HG03575 (cell line): ENCODE data around the gene STXBP4.

Experiments
- ATAC-seq: cut with Tn5 transposase; IDR thresholded peaks from one replicate; pipeline ENCODE4 v1.9.1; 2021; ENCODE audit not compliant: unreplicated experiment, insufficient number of reproducible peaks, low FRiP score; ENCODE audit errors: extremely low read depth

The STXBP4 gene

DNA sequence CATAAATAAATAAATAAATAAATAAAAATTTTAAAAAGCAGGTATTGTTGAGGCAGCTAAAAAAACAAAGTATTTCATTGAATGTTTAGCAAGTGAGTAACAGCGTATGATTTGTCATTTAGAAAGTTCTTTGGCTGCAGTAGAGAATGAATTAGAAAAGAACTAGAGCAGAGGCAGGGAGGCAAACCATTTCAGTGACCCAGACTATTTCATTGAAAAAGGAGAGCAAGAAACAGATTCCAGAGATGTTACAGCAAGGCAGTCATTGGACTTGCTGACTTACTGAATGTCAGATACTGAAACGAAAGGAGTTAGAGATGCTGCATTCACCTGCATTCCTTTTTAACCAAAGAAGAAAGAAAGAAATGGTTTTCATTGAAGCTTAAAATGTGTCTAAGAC lies 190.7 kb downstream of the STXBP4 start:
- no peak for ATAC-seq

- no peak for ATAC-seq
Observed at GRCh38 chr17:55160501-55160900, 191.9 kb downstream of the STXBP4 start.

DNA sequence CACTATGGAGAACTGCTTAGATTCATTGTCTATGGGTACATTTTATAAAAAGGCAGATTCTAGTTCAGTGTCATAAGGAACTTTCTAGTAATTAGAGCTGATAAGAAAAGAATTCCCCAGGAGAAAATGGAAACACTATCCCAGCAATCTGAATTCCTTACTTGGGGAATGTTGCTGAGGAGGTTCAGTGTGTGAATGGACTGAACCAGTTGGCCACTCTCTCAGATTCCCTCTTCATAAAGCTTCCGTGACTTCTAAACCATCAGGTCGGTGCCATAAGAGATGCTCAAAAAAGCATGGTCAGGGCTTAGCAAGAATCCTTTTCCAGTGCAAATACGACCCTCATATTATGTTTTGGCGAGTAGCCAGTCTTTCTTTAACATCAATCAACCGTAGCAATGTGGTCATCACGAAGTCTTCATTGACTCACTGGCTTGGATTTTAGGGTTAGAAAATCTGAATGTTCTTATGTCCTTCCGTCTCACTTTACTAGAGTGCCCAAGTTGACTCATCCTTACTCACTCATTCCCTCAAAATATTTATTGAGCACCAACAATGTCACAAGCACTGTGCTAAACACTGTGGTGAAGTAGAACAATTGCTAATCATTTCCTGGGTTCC lies 193.5 kb downstream of the STXBP4 start:
- no peak for ATAC-seq

GRCh38 chr17:55162556-55162946 lies 194.0 kb downstream of the STXBP4 start:
- ATAC-seq, result no peak

GRCh38 chr17:55163408-55163807 lies 194.8 kb downstream of the STXBP4 start:
- ATAC-seq, result no peak

GRCh38 chr17:55166506-55166905 lies 197.9 kb downstream of the STXBP4 start:
- no peak for ATAC-seq

GRCh38 chr17:55167024-55167725 lies 198.6 kb downstream of the STXBP4 start:
- no peak for ATAC-seq

DNA sequence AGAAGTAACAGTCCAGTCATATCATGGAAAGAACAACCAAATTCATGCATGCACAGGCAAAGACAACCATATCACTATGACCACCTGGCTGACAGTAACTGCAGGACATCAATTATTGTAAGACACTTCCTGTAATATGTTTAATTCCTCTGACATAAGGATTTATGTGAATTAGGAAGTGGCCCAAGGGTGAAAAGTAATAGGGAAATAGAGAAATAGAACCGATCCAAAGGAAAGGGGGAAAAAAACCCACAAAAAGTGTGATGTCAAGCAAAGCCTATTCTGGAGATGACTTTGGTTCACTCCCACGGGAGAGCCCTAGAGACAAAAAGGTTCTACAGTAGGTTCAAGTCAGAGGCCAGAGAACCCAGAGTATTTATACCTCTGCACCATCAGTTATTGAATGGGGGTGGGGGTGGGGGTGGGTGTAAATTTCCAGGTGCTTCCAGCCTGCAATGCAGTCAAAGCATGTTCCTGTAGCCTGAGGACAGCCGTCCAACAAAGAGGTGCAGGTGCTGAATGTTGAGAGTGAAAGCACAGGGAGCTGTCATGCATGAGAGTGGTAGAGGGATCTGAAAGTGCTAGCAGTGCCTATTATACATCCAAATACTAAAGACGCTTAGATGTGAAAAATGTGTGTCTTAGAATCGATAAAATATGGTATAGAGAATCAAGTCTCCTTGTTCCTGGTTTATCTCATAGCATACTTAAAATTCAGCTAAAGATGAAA lies 200.6 kb downstream of the STXBP4 start:
- peak; percentile 88 for ATAC-seq

DNA sequence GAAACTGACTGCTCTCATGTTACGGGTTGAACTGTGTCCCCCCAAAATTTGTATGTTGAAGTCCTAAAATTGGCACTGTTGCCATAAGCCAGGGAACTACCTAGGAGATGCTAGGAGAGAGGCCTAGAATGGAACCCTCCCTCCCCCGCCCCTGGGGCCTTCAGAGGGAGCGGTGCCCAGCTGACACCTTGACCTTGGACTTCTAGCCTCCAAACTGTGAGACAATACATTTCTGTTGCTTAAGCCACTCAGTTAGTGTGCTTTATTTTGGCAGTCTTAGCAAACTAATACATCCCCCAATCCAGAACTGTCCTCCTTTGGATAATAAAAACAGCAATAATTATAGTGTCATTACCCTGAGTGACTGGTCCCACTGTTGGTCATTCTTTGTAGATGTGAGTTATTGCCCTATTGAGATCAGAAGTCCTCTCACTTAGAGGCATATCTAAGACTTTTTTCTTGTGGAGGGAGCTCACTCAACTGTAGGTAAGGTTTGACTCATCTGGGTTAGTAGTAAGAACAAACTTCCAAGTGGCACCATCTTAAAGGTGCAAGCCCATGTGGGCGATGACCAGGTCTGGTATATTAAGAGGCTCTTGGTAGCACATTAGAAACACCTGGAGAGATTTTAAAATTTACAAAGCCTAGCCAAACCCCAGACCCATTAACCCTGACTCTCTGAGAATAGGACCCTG lies 203.2 kb downstream of the STXBP4 start:
- ATAC-seq, result no peak

- ATAC-seq, result no peak
Observed at GRCh38 chr17:55172612-55173011, 204.0 kb downstream of the STXBP4 start.

DNA sequence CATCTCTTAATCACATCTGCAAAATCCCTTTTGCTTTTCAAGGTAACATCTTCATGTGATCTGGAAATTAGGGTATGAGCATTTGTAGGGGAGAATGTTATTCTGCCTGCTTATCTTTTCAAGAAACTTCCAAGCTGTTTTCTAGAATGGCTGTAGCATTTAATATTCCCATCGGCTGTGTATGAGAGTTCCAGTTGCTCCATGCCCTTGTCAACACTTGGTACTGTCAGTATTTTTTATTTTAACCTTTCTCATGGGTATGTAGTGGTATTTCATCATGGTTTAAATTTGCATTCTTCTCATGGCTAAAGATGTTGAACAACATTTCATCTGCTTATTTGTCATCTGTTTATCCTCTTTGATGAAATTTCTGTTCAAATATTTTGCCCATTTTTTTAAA lies 205.6 kb downstream of the STXBP4 start:
- no peak for ATAC-seq

- ATAC-seq, result no peak
Observed at GRCh38 chr17:55175788-55176427, 207.3 kb downstream of the STXBP4 start.

GRCh38 chr17:55177159-55177854 lies 208.7 kb downstream of the STXBP4 start:
- ATAC-seq, result no peak

DNA sequence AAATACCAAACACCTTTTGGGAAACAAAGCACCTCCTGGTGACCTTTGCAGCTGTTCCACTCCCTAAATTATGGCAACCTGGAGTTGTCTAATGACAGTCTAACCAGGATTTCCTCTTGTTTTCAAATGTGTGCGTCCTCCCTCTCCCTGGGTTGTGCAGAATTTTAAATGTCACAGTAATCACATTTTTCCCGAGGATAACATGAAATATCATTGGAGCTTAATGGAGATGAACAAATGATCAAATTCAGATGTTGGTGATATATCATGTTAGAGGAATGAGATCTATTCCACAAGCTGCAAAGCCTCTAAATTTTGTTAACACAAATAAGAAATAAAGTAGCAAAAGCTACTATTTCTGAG lies 209.3 kb downstream of the STXBP4 start:
- no peak for ATAC-seq

GRCh38 chr17:55186937-55187770 lies 218.6 kb downstream of the STXBP4 start:
- ATAC-seq, result no peak

DNA sequence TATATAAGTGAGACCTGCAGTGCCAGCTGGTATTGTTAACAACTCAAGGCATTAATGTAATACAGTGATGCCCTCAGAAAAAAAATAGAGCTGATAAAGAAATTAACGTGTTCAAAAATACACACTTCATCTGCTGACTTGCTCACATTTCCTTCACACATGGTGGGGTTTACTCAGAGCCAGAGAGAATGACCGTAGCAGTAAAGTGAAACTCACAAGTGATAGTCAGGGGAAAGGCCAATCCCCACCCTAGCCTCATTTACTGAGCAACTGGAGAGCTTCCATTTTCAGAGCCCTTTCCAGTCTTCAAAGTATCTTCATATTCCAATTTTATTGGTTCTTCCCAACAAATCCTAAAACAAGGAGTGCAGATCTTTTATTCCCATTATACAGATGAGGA lies 222.2 kb downstream of the STXBP4 start:
- ATAC-seq, result no peak

- ATAC-seq, result no peak
Observed at GRCh38 chr17:55198690-55199370, 230.3 kb downstream of the STXBP4 start.
